BJ (cell line): ENCODE results near the gene DPP6. TPM values are rescaled to one million over a fixed set of nuclear protein-coding genes. Genes with fewer than 3 reads are reported as not detected.
A peak's percentile ranks its signal among the peaks of the same experiment; 100 is the strongest.

Source experiments
- CTCF ChIA-PET: fragments of 350-600 bp; formaldehyde crosslinking; extraction: SDS; loops from one replicate; lab custom pipeline; 2021; ENCODE audit warnings: antibody characterized with exemption, inconsistent platforms; lab: Yijun Ruan, JAX
- POLR2A ChIA-PET: fragments of 300-600 bp; sonication (Branson Sonifier 250); formaldehyde crosslinking; extraction: SDS; loops from one replicate; lab custom pipeline; 2021; ENCODE audit warnings: antibody characterized with exemption; lab: Charles Lee
- DNase-seq: peaks from one replicate; pipeline ENCODE4 v3.0.0-alpha.2; 2011; ENCODE audit warnings: low read depth
- H3K27me3 ChIP-seq: 2 replicates; pipeline ENCODE4 v1.6.0; 2011; ENCODE audit warnings: low read length; ENCODE audit not compliant: control insufficient read depth, insufficient read depth
- H3K36me3 ChIP-seq: 2 replicates; pipeline ENCODE4 v1.5.1; 2011; ENCODE audit warnings: low read length; ENCODE audit not compliant: control insufficient read depth, insufficient read depth
- H3K4me3 ChIP-seq: 2 replicates; pipeline ENCODE4 v1.5.1; 2011; ENCODE audit warnings: low read depth, mild to moderate bottlenecking, control low read depth, low read length
- CTCF ChIP-seq: IDR thresholded peaks from 2 replicates; pipeline ENCODE4 v1.5.1; 2011; ENCODE audit warnings: low read depth, mild to moderate bottlenecking, control low read depth, inconsistent platforms, low read length, moderate library complexity; ENCODE audit not compliant: insufficient read depth
- polyA plus RNA-seq: library from polyadenylated mRNA; depleted of rRNA; stranded (reverse); fragments of >200 nt; gene quantifications from 2 replicates; pipeline ENCODE4 v1.2.3, GENCODE V29; 2011

The DPP6 gene
- polyA plus RNA-seq, 1 experiment, result not detected

GRCh38 chr7:154493594-154493993 is 441.4 kb downstream of the DPP6 start:
- Histone ChIP-seq H3K36me3 (no peaks in the 10 kb centered on the region), H3K4me3 (no peak overlapping the region), H3K27me3 (no peaks in the 10 kb centered on the region)
- CTCF ChIA-PET, result no interaction called here
- DNase-seq, result no peak
- TF ChIP-seq CTCF, result no peak
- POLR2A ChIA-PET, result no interaction called here

GRCh38 chr7:154497751-154498150 is 445.6 kb downstream of the DPP6 start:
- no peaks in the 10 kb centered on the region for H3K27me3 ChIP-seq
- H3K4me3 ChIP-seq, result no peak overlapping the region
- no peak for DNase-seq
- CTCF ChIA-PET, result no interaction called here
- TF ChIP-seq CTCF, result no peak
- POLR2A ChIA-PET, result no interaction called here
- H3K36me3 ChIP-seq, result no peaks in the 10 kb centered on the region

GRCh38 chr7:154503962-154504550 is 451.9 kb downstream of the DPP6 start:
- POLR2A ChIA-PET, result no interaction called here
- Histone ChIP-seq H3K4me3 (no peak overlapping the region), H3K36me3 (no peaks in the 10 kb centered on the region), H3K27me3 (no peaks in the 10 kb centered on the region)
- peak; percentile 36; the same call in 1 of the 2 replicates for TF ChIP-seq CTCF
- no peak for DNase-seq
- CTCF ChIA-PET, result interaction anchor here (1.2 to 2.0 kb wide), 4 partner anchors 10 to 27 kb away, joined by 3 to 10 read pairs (median 6); no protein-coding TSS in a partner anchor

- Histone ChIP-seq H3K4me3 (no peak overlapping the region), H3K27me3 (no peaks in the 10 kb centered on the region), H3K36me3 (no peaks in the 10 kb centered on the region)
- CTCF ChIA-PET, result interaction anchor here (2.0 kb wide), 1 partner anchor 10 kb away, joined by 10 read pairs; no protein-coding TSS in a partner anchor
- POLR2A ChIA-PET, result no interaction called here
- TF ChIP-seq CTCF, result no peak
- DNase-seq, result no peak
Measured at GRCh38 chr7:154504918-154505317, 452.7 kb downstream of the DPP6 start.

GRCh38 chr7:154505362-154505761 is 453.2 kb downstream of the DPP6 start:
- Histone ChIP-seq H3K27me3 (no peaks in the 10 kb centered on the region), H3K4me3 (no peak overlapping the region), H3K36me3 (no peaks in the 10 kb centered on the region)
- ChIA-PET POLR2A (no interaction called here), CTCF (no interaction called here)
- no peak for DNase-seq
- TF ChIP-seq CTCF, result no peak
